ENCODE results near the gene PRKCZ. TPM values are rescaled to one million over a fixed set of nuclear protein-coding genes. Genes with fewer than 3 reads are reported as not detected.

PRKCZ gene
- polyA plus RNA-seq, 6 donors from 2014 or later, result 5.7 to 12.4 (median 9.3) TPM

- Mint-ChIP-seq H3K27ac (peak overlapping the region; percentile 56 to 99 (median 76)), H3K9me3 (no peaks in the 10 kb centered on the region), H3K4me3 (peak overlapping the region; percentile 60 to 96 (median 88)), H3K27me3 (no peaks in the 10 kb centered on the region), H3K36me3 (no peaks in the 10 kb centered on the region), H3K4me1 (peaks cover 62 to 87% (median 74%) of the 10 kb centered on the region in 3 donors)
- DNase-seq (no peak), ATAC-seq (ENCODE audit: low read depth in 2 of 2) (no peak)
Measured at GRCh38 chr1:2232916-2233438, 182.8 kb downstream of the PRKCZ start.

- DNase-seq, result no peak
- Mint-ChIP-seq H3K36me3 (no peaks in the 10 kb centered on the region), H3K27ac (peak overlapping the region in 5 of 6 donors; percentile 56 to 99 (median 96))
Measured at GRCh38 chr1:2233468-2233867, 183.3 kb downstream of the PRKCZ start.

GRCh38 chr1:2233997-2234761 lies 184.0 kb downstream of the PRKCZ start:
- H3K4me1 Mint-ChIP-seq, result peaks cover 58 to 87% (median 74%) of the 10 kb centered on the region in 3 donors
- peak overlapping the region; percentile 80 to 92 (median 87) for H3K4me3 Mint-ChIP-seq
- no peaks in the 10 kb centered on the region for H3K36me3 Mint-ChIP-seq
- ATAC-seq (ENCODE audit: low read depth in 2 of 2), result peak; percentile 78 to 89
- H3K27ac Mint-ChIP-seq, result peak overlapping the region; percentile 93 to 99 (median 96)
- peak; percentile 76 for DNase-seq
- H3K9me3 Mint-ChIP-seq, result no peaks in the 10 kb centered on the region
- no peaks in the 10 kb centered on the region for H3K27me3 Mint-ChIP-seq

More at GRCh38 chr1:2233468-2233867, 183.3 kb downstream of the PRKCZ start:
- Mint-ChIP-seq H3K4me1 (peaks cover 62 to 87% (median 74%) of the 10 kb centered on the region in 3 donors), H3K27me3 (no peaks in the 10 kb centered on the region), H3K4me3 (peak overlapping the region; percentile 40 to 92 (median 86)), H3K9me3 (no peaks in the 10 kb centered on the region)
- ATAC-seq (ENCODE audit: low read depth in 2 of 2), result no peak

DNA sequence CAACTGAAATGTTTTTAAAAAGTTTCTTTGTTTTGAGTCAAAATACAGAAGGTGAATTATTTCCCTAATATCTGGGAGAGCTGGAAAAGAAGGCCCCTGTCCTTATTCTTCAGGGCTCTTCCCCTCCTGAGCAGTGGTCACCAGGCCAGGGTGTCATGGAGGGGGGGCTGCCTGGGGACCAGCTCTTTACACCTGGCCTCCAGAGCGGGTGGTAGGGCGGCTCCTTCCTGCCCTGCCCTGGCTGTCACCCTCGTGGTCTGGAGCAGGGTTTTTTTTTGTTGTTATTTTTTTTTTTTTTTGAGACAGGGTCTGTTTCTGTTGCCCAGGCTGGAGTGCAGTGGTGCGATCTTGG lies 184.5 kb downstream of the PRKCZ start:
- H3K27me3 Mint-ChIP-seq, result no peaks in the 10 kb centered on the region
- H3K36me3 Mint-ChIP-seq, result no peaks in the 10 kb centered on the region
- DNase-seq, result peak; percentile 56
- no peaks in the 10 kb centered on the region for H3K9me3 Mint-ChIP-seq
- peak; percentile 55 to 60 for ATAC-seq (ENCODE audit: low read depth in 2 of 2)
- H3K4me1 Mint-ChIP-seq, result peaks cover 54 to 87% (median 74%) of the 10 kb centered on the region in 3 donors
- peak overlapping the region; percentile 93 to 99 (median 96) for H3K27ac Mint-ChIP-seq
- H3K4me3 Mint-ChIP-seq, result peak overlapping the region; percentile 80 to 92 (median 87)

Other genes with a start within 250 kb of the PRKCZ start
- gene GNB1, start 159.3 kb upstream of the PRKCZ start, polyA plus RNA-seq (ENCODE audit: low read depth in 6 of 6), result 100 to 1,000 TPM in 3 of 6 donors, 10 to 100 TPM in 3; 57.9 to 131 (median 92.3) TPM
- not detected for gene CALML6, start 135.2 kb upstream of the PRKCZ start, polyA plus RNA-seq (ENCODE audit: low read depth in 6 of 6)
- gene TMEM52, start 131.1 kb upstream of the PRKCZ start, polyA plus RNA-seq (ENCODE audit: low read depth in 6 of 6), result under 1 TPM in 2 of 6 donors, not detected in 4; 0.28 to 0.31 TPM
- gene CFAP74, start 46.6 kb upstream of the PRKCZ start, polyA plus RNA-seq (ENCODE audit: low read depth in 6 of 6), result not detected
- not detected for gene GABRD, start 31.1 kb upstream of the PRKCZ start, polyA plus RNA-seq (ENCODE audit: low read depth in 6 of 6)
- gene FAAP20, start 144.4 kb downstream of the PRKCZ start, polyA plus RNA-seq (ENCODE audit: low read depth in 6 of 6), result 10 to 100 TPM; 67.1 to 90.7 (median 77.7) TPM
- 1 to 10 TPM in 1 of 6 donors, under 1 TPM in 4, not detected in 1; 0.26 to 1.3 (median 0.52) TPM for gene SKI, start 177.9 kb downstream of the PRKCZ start, polyA plus RNA-seq (ENCODE audit: low read depth in 6 of 6)